WTC11 (cell line): ENCODE data around the gene MED12L. TPM values are rescaled to one million over a fixed set of nuclear protein-coding genes. Genes with fewer than 3 reads are reported as not detected.

Source experiments
- ATAC-seq: fragments of 200-7000 bp; cut with Tn5 transposase; 2 replicates; pipeline ENCODE4 v1.10.0; 2021; ENCODE audit warnings: mild to moderate bottlenecking, moderate library complexity
- CTCF ChIA-PET: fragments of 300-600 bp; sonication (Branson Sonifier 250); formaldehyde crosslinking; loops from one replicate; lab custom pipeline; 2021; ENCODE audit warnings: antibody characterized with exemption; lab: Charles Lee
- POLR2A ChIA-PET: fragments of 350-600 bp; sonication (Branson Sonifier 250); formaldehyde crosslinking; loops from one replicate; lab custom pipeline; 2021; ENCODE audit warnings: antibody characterized with exemption; lab: Charles Lee
- DNase-seq: peaks from one replicate; pipeline ENCODE4 v3.0.0; 2021; ENCODE audit warnings: low spot score
- H3K27ac Mint-ChIP-seq: 2 replicates; pipeline ENCODE4 v1.8.0; 2021; ENCODE audit warnings: mixed read lengths
- H3K27me3 Mint-ChIP-seq: 2 replicates; pipeline ENCODE4 v1.8.0; 2021; ENCODE audit warnings: low read depth, mild to moderate bottlenecking, moderate library complexity, mixed read lengths
- H3K36me3 Mint-ChIP-seq: 2 replicates; pipeline ENCODE4 v1.8.0; 2021; ENCODE audit warnings: mixed read lengths
- H3K4me1 Mint-ChIP-seq: 2 replicates; pipeline ENCODE4 v1.8.0; 2022; ENCODE audit warnings: mixed read lengths
- H3K4me3 Mint-ChIP-seq: 2 replicates; pipeline ENCODE4 v1.8.0; 2021; ENCODE audit warnings: mild to moderate bottlenecking, moderate library complexity, mixed read lengths
- H3K9me3 Mint-ChIP-seq: 2 replicates; pipeline ENCODE4 v1.8.0; 2021; ENCODE audit warnings: mixed read lengths
- EMX1 ChIP-seq: fragments of 250-450 bp; sonication (Bioruptor Pico); IDR thresholded peaks from 2 replicates; pipeline ENCODE4 v1.8.0; 2021; ENCODE audit warnings: mild to moderate bottlenecking
- GABPB1 ChIP-seq: sonication (generic); formaldehyde crosslinking; IDR thresholded peaks from 2 replicates; pipeline ENCODE4 v1.8.1; 2023; ENCODE audit warnings: mild to moderate bottlenecking, missing genetic modification reagents
- MXD4 ChIP-seq: fragments of 250-450 bp; sonication (Bioruptor Pico); IDR thresholded peaks from 2 replicates; pipeline ENCODE4 v1.8.0; 2021; ENCODE audit warnings: mild to moderate bottlenecking, moderate library complexity, borderline replicate concordance
- MYBL2 ChIP-seq: sonication (generic); formaldehyde crosslinking; IDR thresholded peaks from 2 replicates; pipeline ENCODE4 v1.8.1; 2023; ENCODE audit warnings: mild to moderate bottlenecking, moderate library complexity, missing genetic modification reagents
- NR1H2 ChIP-seq: sonication (generic); formaldehyde crosslinking; IDR thresholded peaks from 2 replicates; pipeline ENCODE4 v1.9.0; 2021; ENCODE audit warnings: mild to moderate bottlenecking, moderate library complexity, missing genetic modification reagents
- PRRX2 ChIP-seq: fragments of 250-450 bp; sonication (Bioruptor Pico); IDR thresholded peaks from 2 replicates; pipeline ENCODE4 v1.8.0; 2021; ENCODE audit warnings: mild to moderate bottlenecking
- RORB ChIP-seq: fragments of 250-450 bp; sonication (Bioruptor Pico); IDR thresholded peaks from 2 replicates; pipeline ENCODE4 v1.9.0; 2021; ENCODE audit warnings: mild to moderate bottlenecking
- SP1 ChIP-seq: sonication (generic); formaldehyde crosslinking; conservative IDR thresholded peaks from 2 replicates; pipeline ENCODE4 v1.8.1; 2022; ENCODE audit warnings: missing genetic modification reagents
- TEAD4 ChIP-seq: sonication (generic); formaldehyde crosslinking; IDR thresholded peaks from 2 replicates; pipeline ENCODE4 v1.8.0; 2022; ENCODE audit warnings: mild to moderate bottlenecking, missing genetic modification reagents
- TP53 ChIP-seq: sonication (generic); formaldehyde crosslinking; IDR thresholded peaks from 2 replicates; pipeline ENCODE4 v1.8.1; 2023; ENCODE audit warnings: mild to moderate bottlenecking, missing genetic modification reagents
- ZNF138 ChIP-seq: sonication (generic); formaldehyde crosslinking; conservative IDR thresholded peaks from 2 replicates; pipeline ENCODE4 v1.8.1; 2022; ENCODE audit warnings: mild to moderate bottlenecking, moderate library complexity, missing genetic modification reagents
- total RNA-seq: library from RNA; stranded (reverse); gene quantifications from 3 replicates; pipeline ENCODE4 v1.2.3, GENCODE V29; 2021
- TF ChIP-seq, protein P1 (sequence below): fragments of 250-450 bp; sonication (Bioruptor Pico); IDR thresholded peaks from 2 replicates; pipeline ENCODE4 v1.9.0; 2021; ENCODE audit warnings: mild to moderate bottlenecking, borderline replicate concordance
- TF ChIP-seq, protein P2 (sequence below): sonication (generic); formaldehyde crosslinking; conservative IDR thresholded peaks from 2 replicates; pipeline ENCODE4 v1.8.1; 2022; ENCODE audit warnings: mild to moderate bottlenecking, missing genetic modification reagents
- TF ChIP-seq, protein P3 (sequence below): sonication (generic); formaldehyde crosslinking; IDR thresholded peaks from 2 replicates; pipeline ENCODE4 v1.8.1; 2023; ENCODE audit warnings: mild to moderate bottlenecking, missing genetic modification reagents
- TF ChIP-seq, protein P4 (sequence below): sonication (generic); formaldehyde crosslinking; IDR thresholded peaks from 2 replicates; pipeline ENCODE4 v1.8.0; 2022; ENCODE audit warnings: mild to moderate bottlenecking, missing genetic modification reagents
- TF ChIP-seq, protein P5 (sequence below): fragments of 250-450 bp; sonication (Bioruptor Pico); IDR thresholded peaks from 2 replicates; pipeline ENCODE4 v1.9.0; 2021; ENCODE audit warnings: mild to moderate bottlenecking
- TF ChIP-seq, protein P6 (sequence below): fragments of 200-600 bp; IDR thresholded peaks from 2 replicates; pipeline ENCODE4 v1.8.0; 2022; ENCODE audit warnings: antibody characterized with exemption

The MED12L gene
- total RNA-seq, 1 experiment from 2014 or later, result 27.4 TPM

DNA sequence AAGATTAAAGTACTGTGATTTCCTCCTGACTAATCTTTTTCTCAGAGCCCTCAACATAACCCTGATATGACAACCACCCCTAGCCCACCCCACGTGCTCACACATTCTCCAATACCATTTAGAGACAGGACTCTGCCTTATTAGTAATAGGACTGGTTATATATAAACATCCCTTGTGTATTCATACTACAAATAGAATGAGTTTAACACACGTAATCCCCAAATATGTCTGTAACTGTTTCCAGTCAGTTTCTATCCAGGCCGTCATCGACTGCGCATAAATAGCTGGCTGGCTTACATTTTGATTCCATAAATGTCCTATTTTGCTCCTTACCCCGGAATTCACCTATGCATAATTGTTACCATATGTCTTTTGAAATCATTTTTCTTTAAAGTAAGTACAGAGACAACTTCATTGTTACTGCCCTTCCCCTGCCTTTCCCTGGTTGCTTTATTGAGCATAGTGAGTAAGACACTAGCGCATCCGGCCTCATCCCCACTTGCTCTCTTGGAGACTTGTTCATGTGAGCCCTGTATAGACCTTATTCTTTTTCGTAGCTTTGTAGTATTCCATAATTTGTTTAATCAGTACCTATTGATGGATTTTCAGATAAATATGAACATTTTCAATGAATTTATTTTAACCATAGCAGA lies 196.3 kb downstream of the MED12L start:
- CTCF ChIA-PET, result interaction anchor here (0.7 kb wide), 1 partner anchor 46 kb away, joined by 4 read pairs; no protein-coding TSS in a partner anchor
- ATAC-seq (no peak), DNase-seq (no peak)
- H3K4me1 Mint-ChIP-seq, result peaks cover 5% of the 10 kb centered on the region
- H3K27me3 Mint-ChIP-seq, result no peaks in the 10 kb centered on the region
- POLR2A ChIA-PET, result interaction anchor here (0.6 kb wide), 1 partner anchor 96 kb away, joined by 3 read pairs; no protein-coding TSS in a partner anchor
- no peak overlapping the region for H3K27ac Mint-ChIP-seq
- no peaks in the 10 kb centered on the region for H3K9me3 Mint-ChIP-seq
- TF ChIP-seq GABPB1, result no peak
- no peak for TF ChIP-seq SP1 (CRISPR knock-in tag)
- TF ChIP-seq, protein P1, sequence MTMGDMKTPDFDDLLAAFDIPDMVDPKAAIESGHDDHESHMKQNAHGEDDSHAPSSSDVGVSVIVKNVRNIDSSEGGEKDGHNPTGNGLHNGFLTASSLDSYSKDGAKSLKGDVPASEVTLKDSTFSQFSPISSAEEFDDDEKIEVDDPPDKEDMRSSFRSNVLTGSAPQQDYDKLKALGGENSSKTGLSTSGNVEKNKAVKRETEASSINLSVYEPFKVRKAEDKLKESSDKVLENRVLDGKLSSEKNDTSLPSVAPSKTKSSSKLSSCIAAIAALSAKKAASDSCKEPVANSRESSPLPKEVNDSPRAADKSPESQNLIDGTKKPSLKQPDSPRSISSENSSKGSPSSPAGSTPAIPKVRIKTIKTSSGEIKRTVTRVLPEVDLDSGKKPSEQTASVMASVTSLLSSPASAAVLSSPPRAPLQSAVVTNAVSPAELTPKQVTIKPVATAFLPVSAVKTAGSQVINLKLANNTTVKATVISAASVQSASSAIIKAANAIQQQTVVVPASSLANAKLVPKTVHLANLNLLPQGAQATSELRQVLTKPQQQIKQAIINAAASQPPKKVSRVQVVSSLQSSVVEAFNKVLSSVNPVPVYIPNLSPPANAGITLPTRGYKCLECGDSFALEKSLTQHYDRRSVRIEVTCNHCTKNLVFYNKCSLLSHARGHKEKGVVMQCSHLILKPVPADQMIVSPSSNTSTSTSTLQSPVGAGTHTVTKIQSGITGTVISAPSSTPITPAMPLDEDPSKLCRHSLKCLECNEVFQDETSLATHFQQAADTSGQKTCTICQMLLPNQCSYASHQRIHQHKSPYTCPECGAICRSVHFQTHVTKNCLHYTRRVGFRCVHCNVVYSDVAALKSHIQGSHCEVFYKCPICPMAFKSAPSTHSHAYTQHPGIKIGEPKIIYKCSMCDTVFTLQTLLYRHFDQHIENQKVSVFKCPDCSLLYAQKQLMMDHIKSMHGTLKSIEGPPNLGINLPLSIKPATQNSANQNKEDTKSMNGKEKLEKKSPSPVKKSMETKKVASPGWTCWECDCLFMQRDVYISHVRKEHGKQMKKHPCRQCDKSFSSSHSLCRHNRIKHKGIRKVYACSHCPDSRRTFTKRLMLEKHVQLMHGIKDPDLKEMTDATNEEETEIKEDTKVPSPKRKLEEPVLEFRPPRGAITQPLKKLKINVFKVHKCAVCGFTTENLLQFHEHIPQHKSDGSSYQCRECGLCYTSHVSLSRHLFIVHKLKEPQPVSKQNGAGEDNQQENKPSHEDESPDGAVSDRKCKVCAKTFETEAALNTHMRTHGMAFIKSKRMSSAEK (CRISPR knock-in tag), result no peak
- no peak for TF ChIP-seq MXD4 (CRISPR knock-in tag)
- no peak for TF ChIP-seq PRRX2 (CRISPR knock-in tag)
- TF ChIP-seq MYBL2, result no peak
- TF ChIP-seq NR1H2 (CRISPR knock-in tag), result no peak
- TF ChIP-seq, protein P2, sequence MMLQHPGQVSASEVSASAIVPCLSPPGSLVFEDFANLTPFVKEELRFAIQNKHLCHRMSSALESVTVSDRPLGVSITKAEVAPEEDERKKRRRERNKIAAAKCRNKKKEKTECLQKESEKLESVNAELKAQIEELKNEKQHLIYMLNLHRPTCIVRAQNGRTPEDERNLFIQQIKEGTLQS, result no peak
- TF ChIP-seq ZNF138, result no peak
- no peak for TF ChIP-seq TEAD4
- no peak for TF ChIP-seq TP53
- TF ChIP-seq, protein P3, sequence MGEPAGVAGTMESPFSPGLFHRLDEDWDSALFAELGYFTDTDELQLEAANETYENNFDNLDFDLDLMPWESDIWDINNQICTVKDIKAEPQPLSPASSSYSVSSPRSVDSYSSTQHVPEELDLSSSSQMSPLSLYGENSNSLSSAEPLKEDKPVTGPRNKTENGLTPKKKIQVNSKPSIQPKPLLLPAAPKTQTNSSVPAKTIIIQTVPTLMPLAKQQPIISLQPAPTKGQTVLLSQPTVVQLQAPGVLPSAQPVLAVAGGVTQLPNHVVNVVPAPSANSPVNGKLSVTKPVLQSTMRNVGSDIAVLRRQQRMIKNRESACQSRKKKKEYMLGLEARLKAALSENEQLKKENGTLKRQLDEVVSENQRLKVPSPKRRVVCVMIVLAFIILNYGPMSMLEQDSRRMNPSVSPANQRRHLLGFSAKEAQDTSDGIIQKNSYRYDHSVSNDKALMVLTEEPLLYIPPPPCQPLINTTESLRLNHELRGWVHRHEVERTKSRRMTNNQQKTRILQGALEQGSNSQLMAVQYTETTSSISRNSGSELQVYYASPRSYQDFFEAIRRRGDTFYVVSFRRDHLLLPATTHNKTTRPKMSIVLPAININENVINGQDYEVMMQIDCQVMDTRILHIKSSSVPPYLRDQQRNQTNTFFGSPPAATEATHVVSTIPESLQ (CRISPR knock-in tag), result no peak
- TF ChIP-seq, protein P4, sequence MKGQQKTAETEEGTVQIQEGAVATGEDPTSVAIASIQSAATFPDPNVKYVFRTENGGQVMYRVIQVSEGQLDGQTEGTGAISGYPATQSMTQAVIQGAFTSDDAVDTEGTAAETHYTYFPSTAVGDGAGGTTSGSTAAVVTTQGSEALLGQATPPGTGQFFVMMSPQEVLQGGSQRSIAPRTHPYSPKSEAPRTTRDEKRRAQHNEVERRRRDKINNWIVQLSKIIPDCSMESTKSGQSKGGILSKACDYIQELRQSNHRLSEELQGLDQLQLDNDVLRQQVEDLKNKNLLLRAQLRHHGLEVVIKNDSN (CRISPR knock-in tag), result no peak
- no peak for TF ChIP-seq EMX1 (CRISPR knock-in tag)
- TF ChIP-seq, protein P5, sequence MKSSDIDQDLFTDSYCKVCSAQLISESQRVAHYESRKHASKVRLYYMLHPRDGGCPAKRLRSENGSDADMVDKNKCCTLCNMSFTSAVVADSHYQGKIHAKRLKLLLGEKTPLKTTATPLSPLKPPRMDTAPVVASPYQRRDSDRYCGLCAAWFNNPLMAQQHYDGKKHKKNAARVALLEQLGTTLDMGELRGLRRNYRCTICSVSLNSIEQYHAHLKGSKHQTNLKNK (CRISPR knock-in tag), result no peak
- no peak for TF ChIP-seq RORB (CRISPR knock-in tag)
- no peak overlapping the region for H3K4me3 Mint-ChIP-seq
- H3K36me3 Mint-ChIP-seq, result no peaks in the 10 kb centered on the region

DNA sequence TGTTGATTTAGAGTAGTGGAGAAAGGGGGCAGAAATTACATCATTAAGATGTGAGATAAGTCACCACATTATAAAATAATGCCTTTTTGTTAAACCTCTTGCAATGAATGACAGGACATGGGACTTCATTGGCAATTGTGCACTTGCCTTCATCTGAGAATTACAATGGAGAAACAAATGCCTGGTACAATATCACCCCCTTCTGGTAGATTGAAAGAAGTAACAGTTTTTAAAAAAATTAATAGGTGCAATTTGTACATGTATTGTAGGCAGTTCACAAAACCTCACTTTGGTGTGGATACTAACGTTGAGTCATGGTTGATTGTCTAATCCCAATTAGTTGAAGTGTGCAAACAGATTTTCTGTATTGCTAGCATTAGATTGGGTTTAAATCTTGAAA lies 197.5 kb downstream of the MED12L start:
- DNase-seq, result no peak
- H3K36me3 Mint-ChIP-seq, result no peaks in the 10 kb centered on the region
- no peaks in the 10 kb centered on the region for H3K27me3 Mint-ChIP-seq
- H3K9me3 Mint-ChIP-seq, result no peaks in the 10 kb centered on the region
- H3K4me1 Mint-ChIP-seq, result peaks cover 5% of the 10 kb centered on the region
- ChIA-PET POLR2A (no interaction called here), CTCF (no interaction called here)
- ATAC-seq, result no peak
- no peak overlapping the region for H3K4me3 Mint-ChIP-seq
- no peak for TF ChIP-seq MYBL2
- TF ChIP-seq, protein P6, sequence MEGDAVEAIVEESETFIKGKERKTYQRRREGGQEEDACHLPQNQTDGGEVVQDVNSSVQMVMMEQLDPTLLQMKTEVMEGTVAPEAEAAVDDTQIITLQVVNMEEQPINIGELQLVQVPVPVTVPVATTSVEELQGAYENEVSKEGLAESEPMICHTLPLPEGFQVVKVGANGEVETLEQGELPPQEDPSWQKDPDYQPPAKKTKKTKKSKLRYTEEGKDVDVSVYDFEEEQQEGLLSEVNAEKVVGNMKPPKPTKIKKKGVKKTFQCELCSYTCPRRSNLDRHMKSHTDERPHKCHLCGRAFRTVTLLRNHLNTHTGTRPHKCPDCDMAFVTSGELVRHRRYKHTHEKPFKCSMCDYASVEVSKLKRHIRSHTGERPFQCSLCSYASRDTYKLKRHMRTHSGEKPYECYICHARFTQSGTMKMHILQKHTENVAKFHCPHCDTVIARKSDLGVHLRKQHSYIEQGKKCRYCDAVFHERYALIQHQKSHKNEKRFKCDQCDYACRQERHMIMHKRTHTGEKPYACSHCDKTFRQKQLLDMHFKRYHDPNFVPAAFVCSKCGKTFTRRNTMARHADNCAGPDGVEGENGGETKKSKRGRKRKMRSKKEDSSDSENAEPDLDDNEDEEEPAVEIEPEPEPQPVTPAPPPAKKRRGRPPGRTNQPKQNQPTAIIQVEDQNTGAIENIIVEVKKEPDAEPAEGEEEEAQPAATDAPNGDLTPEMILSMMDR, result peak; percentile 67
- H3K27ac Mint-ChIP-seq, result no peak overlapping the region
